ENCODE results near the gene CSTB. TPM values are rescaled to one million over a fixed set of nuclear protein-coding genes. Genes with fewer than 3 reads are reported as not detected.

The CSTB gene
- total RNA-seq, 4 donors from 2014 or later = 375 to 700 (median 481) TPM

DNA sequence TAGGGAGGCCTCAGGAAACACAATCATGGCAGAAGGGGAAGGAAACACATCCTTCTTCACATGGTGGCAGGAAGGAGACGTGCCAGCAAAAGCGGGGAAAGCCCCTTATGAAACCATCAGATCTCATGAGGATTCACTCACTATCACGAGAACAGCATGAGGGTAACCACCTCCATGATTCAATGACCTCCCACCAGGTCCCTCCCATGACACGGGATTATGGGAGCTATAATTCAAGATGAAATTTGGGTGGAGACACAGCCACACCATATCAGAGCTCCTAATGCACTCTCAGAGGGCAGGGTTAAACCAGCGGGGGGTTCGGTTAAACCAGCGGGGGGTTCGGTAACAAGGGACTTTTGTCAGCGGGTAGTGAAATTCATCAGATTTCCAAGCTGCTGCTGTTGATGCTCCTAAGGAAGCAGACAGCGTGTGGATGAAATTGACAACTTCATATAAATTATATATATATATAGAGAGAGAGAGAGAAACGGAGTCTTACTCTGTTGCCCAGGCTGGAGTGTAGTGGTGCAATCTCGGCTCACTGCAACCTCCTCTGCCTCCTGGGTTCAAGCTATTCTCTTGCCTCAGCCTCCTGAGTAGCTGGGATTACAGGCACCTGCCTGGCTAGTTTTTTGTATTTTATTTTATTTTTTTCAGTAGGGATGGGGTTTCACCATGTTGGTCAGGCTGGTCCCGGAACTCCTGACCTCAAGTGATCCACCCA is 4.2 kb downstream of the CSTB start:
- H3K27me3 ChIP-seq = no peaks in the 10 kb centered on the region
- intact Hi-C loops (cut with DNase I) = no loop called here
- 75 to 80% methylated on average over 11 to 13 of the region's 13 CpGs for WGBS, 2 donors
- no peak for DNase-seq
- peak overlapping the region; percentile 39 to 99 (median 90) for H3K27ac ChIP-seq
- no peaks in the 10 kb centered on the region for H3K9me3 ChIP-seq
- H3K36me3 ChIP-seq = peaks cover 0 to 32% (median 6%) of the 10 kb centered on the region in 3 donors
- peaks cover 27 to 81% (median 38%) of the 10 kb centered on the region in 3 donors for H3K4me1 ChIP-seq
- no peak for TF ChIP-seq POLR2A (IDR thresholded peaks at IDR 0.05)
- TF ChIP-seq, protein P1, sequence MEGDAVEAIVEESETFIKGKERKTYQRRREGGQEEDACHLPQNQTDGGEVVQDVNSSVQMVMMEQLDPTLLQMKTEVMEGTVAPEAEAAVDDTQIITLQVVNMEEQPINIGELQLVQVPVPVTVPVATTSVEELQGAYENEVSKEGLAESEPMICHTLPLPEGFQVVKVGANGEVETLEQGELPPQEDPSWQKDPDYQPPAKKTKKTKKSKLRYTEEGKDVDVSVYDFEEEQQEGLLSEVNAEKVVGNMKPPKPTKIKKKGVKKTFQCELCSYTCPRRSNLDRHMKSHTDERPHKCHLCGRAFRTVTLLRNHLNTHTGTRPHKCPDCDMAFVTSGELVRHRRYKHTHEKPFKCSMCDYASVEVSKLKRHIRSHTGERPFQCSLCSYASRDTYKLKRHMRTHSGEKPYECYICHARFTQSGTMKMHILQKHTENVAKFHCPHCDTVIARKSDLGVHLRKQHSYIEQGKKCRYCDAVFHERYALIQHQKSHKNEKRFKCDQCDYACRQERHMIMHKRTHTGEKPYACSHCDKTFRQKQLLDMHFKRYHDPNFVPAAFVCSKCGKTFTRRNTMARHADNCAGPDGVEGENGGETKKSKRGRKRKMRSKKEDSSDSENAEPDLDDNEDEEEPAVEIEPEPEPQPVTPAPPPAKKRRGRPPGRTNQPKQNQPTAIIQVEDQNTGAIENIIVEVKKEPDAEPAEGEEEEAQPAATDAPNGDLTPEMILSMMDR (IDR thresholded peaks at IDR 0.05) = no peak
- no peak overlapping the region for H3K4me3 ChIP-seq

DNA sequence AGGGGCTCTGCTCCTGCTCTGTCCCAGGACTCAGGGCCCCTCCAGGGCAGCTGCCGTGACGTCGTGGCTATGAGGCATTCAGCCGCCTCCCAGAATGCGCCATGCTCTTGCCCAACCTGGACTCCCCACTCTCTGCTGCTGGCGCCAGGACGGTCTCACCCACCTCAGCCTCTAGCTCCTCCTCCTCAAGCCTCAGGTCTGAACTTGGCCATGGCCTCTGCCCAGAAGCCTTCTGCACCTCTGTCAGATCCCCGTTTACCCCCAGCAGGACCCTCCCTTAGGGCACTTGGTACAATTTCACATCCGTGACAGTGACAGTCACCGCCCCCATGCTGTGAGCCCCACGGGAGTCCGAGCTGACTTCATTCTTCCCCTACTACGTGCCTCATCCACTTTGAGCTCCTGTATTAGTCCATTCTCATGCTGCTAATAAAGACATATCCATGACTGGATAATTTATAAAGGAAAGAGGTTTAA is 4.9 kb downstream of the CSTB start:
- intact Hi-C loops (cut with DNase I) = no loop called here
- H3K36me3 ChIP-seq = peaks cover 0 to 32% (median 6%) of the 10 kb centered on the region in 3 donors

DNA sequence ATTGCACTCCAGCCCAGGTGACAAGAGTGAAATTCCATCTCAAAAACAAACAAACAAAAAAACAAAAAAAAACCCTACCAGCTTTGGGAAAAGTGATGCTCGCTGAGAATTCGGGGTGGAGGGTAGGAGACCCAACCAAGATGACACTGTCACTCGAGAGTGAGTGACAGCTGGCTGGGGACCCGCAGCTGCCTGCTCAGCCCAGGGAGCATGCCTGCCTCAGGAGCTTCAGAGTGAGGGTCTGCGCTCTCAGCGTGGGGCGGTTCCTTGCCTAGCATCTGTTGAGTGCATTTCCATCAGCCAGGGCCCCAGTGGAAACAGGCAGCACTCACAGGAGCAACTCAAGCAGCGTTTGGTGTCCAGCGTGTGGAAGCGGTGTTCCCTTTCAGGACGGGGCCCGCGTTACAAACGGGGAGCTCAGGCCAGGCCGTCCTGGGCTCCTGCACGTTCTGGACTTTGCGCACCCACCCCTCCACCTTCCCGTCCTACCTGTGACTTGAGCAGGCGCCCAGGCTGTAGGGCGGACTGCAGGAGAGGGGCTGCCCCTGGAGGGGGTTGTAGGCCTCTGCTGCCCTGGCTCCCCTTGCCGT is 5.9 kb downstream of the CSTB start:
- Histone ChIP-seq H3K4me1 (peaks cover 25 to 85% (median 41%) of the 10 kb centered on the region in 3 donors), H3K4me3 (no peak overlapping the region), H3K27me3 (no peaks in the 10 kb centered on the region), H3K36me3 (peaks cover 0 to 31% (median 6%) of the 10 kb centered on the region in 3 donors), H3K9me3 (no peaks in the 10 kb centered on the region), H3K27ac (no peak overlapping the region)
- DNase-seq = no peak
- intact Hi-C loops (cut with DNase I) = no loop called here
- TF ChIP-seq POLR2A (IDR thresholded peaks at IDR 0.05) = no peak
- TF ChIP-seq, protein P1 (IDR thresholded peaks at IDR 0.05) = no peak
- 91 to 94% methylated on average over 18 to 21 of the region's 21 CpGs for WGBS, 2 donors

More for the DNA sequence above, 4.9 kb downstream of the CSTB start:
- Histone ChIP-seq H3K9me3 (no peaks in the 10 kb centered on the region), H3K27me3 (no peaks in the 10 kb centered on the region), H3K4me3 (no peak overlapping the region), H3K4me1 (peaks cover 27 to 84% (median 41%) of the 10 kb centered on the region in 3 donors), H3K27ac (peak overlapping the region; percentile 39 to 99 (median 90))
- 41 to 54% methylated on average over 10 to 12 of the region's 13 CpGs for WGBS, 2 donors
- TF ChIP-seq, protein P1 (IDR thresholded peaks at IDR 0.05) = no peak
- no peak for TF ChIP-seq POLR2A (IDR thresholded peaks at IDR 0.05)
- DNase-seq = no peak

DNA sequence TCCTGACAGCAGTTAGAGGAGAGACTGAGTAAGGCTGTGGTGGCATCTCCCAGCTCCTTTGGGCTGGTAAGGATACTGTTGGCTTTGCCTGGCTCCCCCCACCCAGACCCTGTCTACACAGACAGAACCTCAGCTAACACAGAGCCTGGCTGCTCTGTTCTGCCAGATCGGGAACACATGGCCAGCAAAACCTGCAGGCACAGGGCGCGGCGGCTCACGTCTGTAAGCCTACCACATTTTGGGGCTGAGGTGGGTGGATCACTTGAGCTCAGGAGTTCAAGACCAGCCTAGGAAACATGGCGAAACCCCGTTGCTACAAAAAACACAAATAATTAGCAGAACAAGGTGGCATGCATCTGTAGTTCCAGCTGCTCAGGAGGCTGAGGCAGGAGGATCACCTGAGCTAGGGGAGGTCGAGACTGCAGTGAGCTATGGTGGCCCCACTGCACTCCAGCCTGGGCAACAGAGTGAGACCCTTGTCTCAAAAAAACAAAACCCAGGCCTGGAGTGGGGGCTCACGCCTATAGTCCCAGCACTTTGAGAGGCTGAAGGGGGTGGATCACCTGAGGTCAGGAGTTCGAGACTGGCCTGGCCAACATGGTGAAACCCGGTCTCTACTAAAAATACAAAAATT is 6.7 kb downstream of the CSTB start:
- no peak for DNase-seq
- Histone ChIP-seq H3K36me3 (peaks cover 0 to 24% (median 6%) of the 10 kb centered on the region in 3 donors), H3K4me1 (peaks cover 25 to 85% (median 41%) of the 10 kb centered on the region in 3 donors), H3K9me3 (no peaks in the 10 kb centered on the region), H3K27ac (peak overlapping the region in 3 of 4 donors; percentile 80 to 88 (median 85)), H3K27me3 (no peaks in the 10 kb centered on the region), H3K4me3 (no peak overlapping the region)
- intact Hi-C loops (cut with DNase I) = no loop called here
- WGBS, 2 donors = 79 to 90% methylated on average over 7 to 11 of the region's 11 CpGs
- TF ChIP-seq, protein P1 (IDR thresholded peaks at IDR 0.05) = no peak
- no peak for TF ChIP-seq POLR2A (IDR thresholded peaks at IDR 0.05)

DNA sequence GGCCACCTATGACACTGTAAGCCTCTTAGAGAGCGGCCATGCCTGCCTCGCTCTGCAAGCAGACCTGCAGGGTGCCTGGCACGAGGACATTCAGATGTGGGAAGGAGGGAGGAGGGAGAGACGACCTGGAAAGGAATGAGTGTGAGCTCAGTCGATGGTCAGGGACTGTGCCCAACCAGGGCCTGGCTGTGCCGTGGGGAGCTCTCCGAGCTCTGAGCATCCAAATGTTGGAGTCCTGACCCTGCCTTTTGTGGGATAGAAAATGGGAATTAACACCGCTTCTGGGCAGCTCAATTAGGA is 7.3 kb downstream of the CSTB start:
- H3K27me3 ChIP-seq = no peaks in the 10 kb centered on the region
- TF ChIP-seq, protein P1 (IDR thresholded peaks at IDR 0.05) = no peak
- TF ChIP-seq POLR2A (IDR thresholded peaks at IDR 0.05) = no peak
- intact Hi-C loops (cut with DNase I) = no loop called here
- DNase-seq = no peak
- peaks cover 31 to 85% (median 40%) of the 10 kb centered on the region in 3 donors for H3K4me1 ChIP-seq
- peaks cover 0 to 17% (median 6%) of the 10 kb centered on the region in 3 donors for H3K36me3 ChIP-seq
- no peaks in the 10 kb centered on the region for H3K9me3 ChIP-seq
- WGBS, 2 donors = 68 to 83% methylated on average over 5 to 8 of the region's 8 CpGs
- peak overlapping the region; percentile 80 to 88 (median 84) for H3K27ac ChIP-seq
- no peak overlapping the region for H3K4me3 ChIP-seq

All from esophagus squamous epithelium (tissue), 5 donors.